ENCODE measurements around the gene DAB2.
A peak's percentile ranks its signal among the peaks of the same experiment; 100 is the strongest.

DAB2 gene

DNA sequence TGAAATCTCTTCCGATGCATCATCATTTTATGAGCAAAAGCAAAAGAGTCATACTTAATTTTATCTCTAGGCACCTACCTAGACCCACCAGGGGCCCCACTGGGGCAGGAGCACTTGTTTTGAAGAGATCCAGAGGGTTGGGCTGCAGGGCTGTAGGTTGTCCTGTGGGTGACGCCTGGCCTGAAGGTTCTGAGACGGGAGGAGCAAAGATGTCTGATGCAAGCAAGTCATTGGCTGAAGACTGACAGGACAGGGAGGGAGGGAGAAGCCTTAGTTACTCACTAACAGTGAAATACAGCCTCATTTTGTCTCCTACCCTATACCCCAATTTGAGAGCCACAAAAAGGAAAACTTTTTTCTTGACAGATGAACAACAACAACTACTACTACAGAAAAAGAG is 43.4 kb downstream of the DAB2 start:
- no peak for DNase-seq

DNA sequence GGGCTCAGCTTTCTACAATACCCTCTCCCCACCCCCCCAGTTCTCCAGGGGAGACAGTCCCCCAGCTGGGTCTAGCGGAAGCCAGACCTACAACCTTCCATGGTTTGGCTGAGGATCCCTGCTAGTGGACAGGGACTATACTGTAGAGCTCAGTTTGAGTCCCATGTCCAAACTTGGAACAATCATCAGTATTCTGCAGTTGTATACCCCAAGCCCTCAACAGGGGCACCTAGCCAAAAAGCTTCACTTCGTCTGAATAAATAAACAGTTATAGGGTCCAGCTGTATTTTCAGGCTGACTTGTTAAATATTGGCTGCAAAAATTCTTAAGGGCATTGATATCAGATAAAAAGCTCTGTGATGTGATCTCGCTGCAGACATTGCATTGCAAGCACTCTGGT is 45.1 kb downstream of the DAB2 start:
- no peak for DNase-seq

DNA sequence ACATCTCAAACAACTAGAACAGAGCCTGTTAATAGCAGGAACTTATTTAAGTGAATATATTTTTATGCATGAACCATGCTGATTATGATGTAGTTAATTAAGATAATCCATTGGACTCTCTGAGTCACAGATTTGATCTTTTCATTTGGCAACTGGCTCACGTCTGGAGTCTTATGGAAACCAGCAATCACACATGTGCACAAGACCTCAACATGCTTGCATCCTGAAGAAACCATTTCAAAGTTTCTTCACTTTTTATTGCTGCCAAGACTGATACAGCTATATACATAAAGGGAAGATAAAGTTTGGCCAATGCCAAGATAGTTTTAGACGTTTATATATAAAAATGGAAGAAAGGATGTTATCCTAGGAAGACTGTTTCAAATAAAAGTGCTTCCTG is 47.2 kb downstream of the DAB2 start:
- no peak for DNase-seq

DNA sequence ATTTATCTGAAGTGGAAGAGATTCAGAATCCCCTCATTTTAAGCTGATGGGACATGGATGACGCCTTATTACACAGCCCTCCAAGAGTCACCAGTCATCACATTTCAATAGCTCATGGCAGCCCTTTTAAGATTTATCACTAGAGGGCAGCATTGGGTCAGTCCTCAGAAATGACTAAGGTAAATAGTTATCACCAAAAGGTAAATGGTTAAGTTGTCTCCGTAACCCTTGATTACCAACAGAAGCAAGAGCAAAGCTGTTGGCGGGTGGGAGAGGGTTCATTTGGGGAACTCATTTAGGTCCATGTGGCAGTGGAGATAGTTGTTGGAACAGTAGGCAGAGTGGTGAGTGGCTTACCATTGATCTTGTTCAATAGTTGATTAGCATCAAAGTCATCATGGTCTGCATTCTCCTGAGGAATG is 48.5 kb downstream of the DAB2 start:
- DNase-seq = peak; percentile 60 to 71 (median 65)

DNA sequence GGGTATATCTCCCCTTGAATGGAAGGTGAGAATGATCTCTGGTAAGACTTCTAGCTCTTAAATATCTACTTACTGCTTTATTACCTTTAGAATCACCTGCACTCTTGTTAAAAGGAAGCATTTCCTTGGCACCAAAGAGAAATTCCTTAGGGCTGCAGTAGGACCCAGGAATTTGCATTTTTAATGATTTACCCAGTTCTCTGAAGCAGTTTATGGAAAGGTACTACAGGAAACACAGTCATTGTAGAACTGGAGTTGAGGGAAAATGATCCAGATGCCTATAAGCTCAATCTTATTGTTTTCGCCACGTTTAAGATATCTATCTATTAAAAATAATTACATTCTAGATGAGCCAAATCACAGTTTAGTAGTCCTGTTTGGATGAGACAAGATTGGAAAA is 51.0 kb downstream of the DAB2 start:
- DNase-seq = peak in 1 of 4 experiments; percentile 0

DNA sequence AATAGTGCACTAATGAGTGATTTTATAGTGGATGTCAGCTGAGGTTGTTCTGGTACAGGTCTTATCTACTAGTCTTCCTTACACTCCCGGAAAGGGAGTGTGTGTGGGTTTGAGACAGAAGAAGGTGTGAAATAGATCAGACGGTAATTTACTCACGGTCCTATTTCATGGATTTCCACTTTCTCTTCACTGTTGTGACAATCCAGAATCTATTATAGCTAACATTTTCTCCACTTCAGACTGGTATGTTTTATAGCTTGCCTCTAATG is 53.5 kb downstream of the DAB2 start:
- no peak for DNase-seq

DNA sequence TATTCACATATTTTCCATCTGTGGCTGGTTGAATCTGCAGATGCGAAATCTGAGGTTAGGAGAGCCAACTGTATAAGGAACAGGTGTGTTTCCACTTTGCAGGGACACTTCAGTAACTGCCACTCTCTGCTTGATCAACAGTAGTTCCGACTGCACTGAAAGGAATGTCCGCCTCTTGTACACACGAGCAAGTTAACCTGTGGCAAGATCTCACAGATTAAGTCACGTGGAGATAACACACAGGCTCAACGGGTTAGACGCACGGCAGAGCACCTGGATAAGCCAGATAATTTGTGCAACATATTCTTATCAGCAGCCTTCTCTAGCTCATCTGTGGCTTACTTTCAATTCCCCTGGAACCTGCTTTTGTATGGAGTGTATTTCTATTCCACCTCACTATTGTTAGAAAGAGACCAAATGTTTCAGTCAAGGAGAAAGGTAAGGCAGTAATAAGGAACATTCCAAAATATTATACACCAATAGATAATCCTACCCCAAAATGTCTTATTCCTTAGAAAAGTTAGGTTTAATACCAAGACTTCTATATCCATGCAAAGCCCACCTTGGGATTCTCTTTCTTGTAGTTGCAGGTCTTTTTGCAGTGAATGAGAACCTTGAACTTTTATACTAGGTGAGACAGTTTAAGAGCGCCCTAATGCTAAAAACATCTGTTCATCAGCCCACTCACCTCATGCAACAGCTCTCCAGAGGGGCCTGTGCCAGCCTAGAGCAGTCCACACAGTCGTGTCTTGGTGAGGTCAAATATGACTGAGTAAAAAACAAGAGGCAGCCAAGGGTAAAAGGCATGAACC is 54.0 kb downstream of the DAB2 start:
- DNase-seq = peak in 1 of 4 experiments; percentile 12

DNA sequence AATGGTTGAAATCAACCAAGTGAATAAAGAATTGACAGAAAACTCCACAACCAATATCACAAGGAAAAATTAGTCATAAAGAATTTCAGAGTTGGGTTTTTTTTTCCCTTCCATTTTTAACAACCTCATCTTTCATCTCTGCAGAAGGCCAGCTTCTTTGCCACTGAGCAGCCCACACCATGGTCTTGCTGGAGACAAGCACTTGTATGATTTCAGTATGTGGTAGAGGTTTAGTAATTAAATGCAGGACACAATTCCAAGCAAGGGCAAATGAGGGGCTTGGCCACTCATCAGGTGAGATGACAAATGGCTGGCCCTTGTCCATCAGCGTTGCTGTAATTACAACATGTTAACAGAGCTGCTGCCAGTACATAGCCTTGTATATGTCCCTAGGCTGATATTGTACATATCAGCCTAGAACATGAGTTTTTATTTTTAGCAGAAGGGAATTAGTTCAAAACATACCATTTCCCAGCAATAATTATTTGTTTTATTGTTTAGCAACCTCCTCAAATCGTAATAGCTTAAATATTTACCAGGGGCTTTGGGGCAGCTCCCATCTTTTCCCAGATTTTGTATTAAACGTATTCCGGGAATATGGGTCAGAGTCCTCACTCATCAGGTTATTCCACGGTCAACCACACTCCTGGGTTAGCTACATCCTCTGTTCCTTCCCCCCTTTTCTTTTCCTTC is 55.5 kb downstream of the DAB2 start:
- DNase-seq = peak in 1 of 4 experiments; percentile 20

DNA sequence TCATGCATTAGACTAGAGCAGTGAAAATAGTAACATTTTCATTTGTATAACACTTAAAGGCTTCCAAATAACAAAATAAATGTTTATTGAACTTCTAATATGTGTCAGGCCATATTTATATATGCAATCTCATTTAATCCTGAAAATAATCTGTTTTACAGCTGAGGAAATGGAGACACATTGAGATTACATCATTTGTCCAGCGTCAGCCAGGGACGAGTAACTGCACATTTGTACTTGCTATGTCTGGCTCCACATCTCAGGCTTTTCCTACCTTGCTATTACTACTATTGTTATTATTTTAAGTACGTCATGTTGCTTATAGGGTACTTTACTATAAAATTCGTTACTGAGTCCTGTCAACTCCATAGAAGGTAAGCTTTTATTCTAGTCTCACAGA is 56.7 kb downstream of the DAB2 start:
- DNase-seq = peak in 1 of 4 experiments; percentile 34

DNA sequence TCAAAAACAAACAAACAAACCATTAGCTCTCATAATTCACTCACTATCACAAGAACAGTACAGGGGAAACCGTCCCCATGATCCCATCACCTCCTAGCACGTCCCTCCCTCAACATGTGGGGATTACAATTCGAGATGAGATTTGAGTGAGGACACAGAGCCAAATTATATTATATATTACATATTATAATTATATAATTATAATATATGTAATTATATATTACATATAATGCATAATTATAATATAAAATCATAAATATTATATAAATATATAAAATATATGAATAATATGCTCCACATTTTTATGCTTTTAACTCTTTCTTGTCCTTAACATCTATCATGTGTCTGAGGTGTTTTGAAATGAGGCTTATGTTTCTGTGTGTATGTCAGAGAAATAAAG is 57.1 kb downstream of the DAB2 start:
- DNase-seq = peak in 1 of 4 experiments; percentile 20

DNA sequence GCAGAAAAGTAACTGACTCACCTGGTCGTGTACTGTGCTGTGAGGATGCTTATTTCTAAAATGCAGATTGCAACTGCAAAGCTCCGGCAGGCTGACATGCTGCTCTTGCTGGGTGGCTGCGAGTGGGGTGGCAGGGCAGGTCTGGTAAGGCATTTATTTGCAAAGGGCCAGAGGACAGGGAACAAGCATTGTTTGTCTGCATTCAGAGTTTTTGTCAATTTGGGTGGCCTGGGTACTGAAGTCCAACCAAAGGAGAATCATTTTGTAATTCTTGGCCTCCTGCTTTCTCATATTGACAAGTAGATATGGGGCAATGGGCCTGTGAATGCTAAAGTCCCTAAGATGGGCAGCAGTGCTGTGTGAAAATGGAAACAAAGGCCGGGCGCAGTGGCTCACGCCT is 60.4 kb downstream of the DAB2 start, which contains the start of gene C9:
Gene C9 (minus strand): TSS at position 129 of the 400 bp plus-strand sequence. CDS start 31 bp downstream, at position 98.
- DNase-seq = peak in 1 of 4 experiments; percentile 25

DNA sequence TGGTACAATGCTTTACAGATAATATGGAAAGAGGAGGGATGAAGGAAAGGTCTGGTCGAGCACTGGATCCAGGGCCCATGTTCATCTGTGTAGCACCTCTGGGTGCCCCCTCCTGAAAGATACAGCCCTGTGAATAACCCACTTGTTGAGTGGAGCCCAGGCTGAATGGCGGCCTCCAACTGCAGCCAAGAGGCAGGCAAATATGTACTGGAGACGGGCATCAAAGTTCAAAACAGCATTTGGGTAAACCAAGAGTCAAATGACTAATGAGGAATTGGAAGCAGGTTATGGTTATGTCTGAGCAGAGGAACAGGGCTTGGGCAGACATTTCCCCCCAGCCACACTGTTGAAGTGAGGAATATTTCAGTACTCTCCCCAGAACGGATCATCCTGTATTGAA is 61.6 kb downstream of the DAB2 start:
- no peak for DNase-seq

DNA sequence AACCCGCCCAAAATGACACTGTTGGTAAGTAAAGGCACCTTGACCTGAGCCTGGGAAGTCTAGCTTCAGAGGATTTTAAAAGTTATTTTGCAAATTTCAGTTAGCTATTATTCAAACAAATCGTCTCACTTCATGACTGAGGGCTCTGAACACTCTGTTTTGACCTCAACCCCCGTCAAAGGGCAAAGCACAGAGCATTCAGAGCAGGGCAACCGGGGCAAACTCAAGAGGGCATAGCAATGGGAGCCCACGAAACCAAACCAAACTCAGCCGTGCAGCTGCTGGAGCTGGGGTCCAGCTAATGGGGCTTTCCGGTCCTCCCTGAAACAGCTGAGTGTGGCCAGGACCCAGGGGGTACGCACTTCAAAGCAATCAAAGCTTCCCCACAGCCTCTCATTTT is 62.1 kb downstream of the DAB2 start:
- peak in 1 of 4 experiments; percentile 12 for DNase-seq

DNA sequence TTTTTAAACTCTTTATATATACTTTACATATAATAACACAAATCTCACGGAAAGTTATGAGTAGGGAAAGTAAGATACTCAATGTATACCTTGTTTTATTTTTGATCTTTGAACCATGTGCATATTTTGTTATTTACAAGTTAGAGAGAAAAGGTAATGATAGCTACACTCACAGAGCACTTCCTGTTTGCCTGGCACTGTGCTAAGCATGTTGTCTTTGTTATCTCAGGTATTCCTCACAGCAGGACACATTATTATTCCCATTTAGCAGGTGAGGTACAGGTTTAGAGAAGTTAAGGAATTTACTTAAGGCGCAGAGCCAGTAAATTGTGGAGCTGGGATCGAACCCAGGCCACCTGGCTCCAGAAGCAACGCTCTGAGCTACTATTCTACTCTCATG is 63.5 kb downstream of the DAB2 start:
- DNase-seq = peak in 1 of 4 experiments; percentile 1

DNA sequence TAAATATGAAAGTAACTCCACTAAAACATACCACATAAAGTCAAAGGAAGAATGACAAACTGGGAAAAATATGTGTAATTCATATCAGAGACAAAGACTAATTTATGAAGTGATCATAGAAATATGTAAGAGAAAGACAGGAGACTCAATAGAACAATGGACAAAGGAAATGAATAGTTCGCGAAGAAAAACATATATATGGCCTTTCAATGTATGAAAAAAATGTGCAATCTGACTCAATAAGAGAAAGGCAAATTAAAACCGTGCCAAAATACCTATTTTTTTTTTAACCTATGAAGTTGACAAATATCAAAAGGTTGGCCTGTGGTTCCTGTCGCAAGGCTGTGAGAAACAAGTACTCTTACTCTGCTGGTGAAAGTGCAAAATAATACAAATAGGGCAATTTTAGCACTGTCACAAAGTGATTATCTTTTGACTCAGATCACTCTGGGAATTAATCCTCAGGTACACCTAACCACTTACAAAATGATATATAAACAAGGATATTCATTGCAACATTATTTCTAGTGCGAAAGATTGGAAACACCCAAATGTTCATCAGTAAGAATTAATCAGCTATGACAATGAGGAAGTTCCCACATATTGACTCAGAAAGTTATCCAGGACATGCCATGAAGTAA is 64.2 kb downstream of the DAB2 start:
- DNase-seq = peak in 1 of 4 experiments; percentile 5

DNA sequence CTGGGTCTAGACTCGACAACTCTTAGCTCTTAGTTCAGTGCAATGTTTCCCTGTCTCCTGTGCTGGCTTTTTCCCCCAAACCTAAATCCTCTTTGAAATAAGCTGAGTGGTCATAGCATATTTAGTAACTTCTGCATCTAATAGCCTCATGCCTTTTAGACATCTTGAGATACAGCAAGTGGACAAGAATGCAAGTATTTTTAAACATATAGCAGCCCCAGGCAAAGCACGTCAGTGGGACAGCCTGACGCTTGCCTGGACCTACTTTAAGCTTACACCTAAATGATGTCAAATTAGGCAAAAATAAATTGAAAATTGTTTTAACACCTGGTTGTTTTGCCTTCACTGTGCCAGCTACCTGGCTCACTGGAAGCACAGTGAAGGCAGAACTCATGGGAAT is 68.5 kb downstream of the DAB2 start:
- no peak for DNase-seq

DNA sequence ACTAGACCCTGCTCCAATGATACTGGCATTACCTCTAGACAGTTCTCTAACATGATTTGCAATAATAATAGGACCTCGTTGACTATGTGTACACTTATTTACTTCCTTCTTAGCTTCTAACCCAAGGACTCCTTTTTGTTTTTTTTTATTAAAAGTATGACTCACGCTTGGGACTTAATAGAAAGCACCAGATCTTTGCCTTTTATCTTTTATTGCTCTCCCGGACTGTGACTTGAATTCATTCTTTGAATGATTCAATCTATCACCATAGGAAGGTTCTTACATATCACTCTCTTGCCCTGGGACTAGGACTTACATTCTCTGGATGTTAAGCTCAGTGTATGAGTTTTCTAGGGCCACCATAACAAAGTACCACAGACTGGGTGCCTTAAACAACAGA is 69.5 kb downstream of the DAB2 start:
- no peak for DNase-seq

DNA sequence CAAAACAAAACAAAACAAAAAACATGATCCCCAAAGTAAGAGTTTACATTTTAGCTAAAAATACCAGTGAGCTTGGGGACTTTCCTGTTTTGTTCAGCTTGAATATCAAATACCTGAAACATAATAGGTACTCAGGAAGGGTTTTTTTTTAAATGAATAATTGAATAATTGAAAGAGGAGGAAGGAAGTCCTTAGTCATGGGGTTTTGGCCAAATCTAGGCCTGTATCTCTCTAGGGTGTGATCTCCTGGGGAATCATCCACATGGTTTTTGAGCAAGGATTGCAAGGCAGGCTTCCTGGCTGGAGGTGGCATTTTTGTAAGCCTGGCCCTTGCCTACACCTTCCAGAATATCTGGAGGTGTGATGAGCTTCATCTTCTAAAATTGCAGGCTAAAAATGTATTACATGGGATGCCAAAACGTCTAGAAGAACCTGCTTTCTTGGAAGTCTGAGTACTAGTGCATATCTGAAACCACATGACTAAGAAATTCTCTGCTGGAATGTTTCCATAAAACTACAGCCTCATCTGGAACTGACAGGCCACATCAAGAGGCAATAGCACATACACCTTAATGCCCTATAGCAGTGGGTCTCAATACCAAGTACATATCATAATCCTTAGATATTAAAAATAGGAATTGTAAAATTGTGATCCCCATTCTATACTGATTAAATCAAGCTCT is 70.9 kb downstream of the DAB2 start:
- no peak for DNase-seq

DNA sequence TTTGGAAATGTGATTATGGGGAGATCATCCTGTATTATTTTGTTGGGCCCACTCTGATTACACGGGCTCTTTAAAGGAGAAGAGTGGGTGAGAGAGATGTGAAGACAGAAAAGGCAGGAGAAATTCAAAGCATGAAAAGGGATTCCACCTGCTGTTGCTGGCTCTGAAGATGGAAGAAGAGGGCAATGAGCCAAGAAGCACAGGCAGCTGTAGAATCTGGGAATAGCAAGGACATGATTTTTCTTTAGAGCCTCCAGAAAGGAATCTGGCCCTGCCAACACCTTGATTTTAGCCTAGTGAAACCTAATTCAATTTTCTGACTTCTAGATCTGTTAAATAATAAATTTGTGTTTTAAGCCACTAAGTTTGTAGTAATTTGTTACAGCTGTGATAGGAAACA is 71.8 kb downstream of the DAB2 start:
- no peak for DNase-seq

DNA sequence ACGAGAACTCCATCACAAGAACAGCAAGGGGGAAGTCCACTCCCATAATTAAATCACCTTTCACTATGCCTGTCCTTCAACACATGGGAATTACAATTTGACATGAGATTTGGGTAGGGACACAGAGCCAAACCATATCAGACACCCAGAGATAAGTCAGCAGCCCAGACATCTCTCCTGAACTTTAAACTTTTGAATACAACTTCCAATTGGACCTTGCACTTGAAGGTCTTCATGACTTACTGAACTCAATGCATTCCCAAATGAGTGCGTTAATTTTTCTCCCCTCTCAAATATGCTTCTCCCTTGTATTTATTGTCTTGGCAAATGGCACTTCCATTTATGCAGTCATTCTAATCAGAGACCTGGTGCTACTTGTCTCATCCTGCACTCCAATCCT is 72.6 kb downstream of the DAB2 start:
- DNase-seq = no peak

DNA sequence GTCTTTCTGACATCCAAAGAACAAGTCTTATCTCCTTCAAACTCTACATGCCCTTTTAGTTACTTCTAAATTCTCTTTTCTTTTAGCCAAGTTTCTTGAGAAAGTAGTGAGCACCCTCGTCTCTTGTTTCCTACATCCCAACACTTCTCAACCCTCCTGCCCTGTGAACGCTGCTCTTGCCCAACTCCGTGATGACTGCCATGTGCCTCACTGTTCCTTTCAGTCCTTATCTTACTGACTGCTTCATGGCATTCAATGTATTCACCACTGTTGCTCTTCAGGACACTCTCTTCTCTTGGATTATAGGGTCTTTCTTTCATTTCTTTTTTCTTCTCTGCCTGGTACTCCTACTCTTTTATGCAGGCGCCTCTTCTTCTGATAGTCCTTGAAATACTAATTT is 75.3 kb downstream of the DAB2 start:
- DNase-seq = no peak

DNA sequence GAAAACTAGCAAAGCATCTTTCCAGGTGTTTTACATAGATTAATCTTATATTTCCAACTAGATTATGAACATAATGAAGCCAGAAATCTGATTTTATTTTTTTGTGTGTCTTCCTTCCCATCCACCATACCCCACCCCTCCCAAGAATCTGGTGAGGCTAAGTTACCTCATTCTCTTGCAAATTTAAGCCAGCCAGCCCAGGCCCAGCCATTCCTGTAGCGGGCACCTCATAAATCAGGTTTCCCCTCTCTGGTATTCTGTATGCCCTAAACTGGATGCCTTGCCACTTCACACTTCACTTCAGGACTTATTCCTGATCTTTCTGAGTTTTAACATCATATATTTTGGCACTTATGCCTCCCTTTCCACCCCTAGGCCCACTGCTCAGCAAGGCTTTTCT is 82.3 kb downstream of the DAB2 start:
- no peak for DNase-seq

DNA sequence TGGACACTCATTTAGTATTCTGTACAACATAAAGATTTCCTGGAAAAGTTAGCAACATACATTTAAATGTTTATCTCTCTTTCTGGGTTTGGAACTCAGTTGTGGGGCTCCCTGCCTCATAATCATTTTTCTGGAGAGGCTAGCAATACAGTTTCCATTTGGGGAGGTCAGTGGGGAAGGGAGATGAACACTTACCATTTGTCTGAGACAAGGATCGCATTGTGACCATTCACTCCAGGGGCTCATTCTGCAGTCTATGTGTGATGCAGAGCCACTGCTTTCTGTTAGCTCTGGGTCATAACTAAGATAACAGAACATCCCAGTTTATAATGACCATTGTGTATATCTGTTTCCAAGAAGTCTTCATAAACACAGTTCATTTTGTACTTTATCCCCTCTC is 82.9 kb downstream of the DAB2 start:
- DNase-seq = no peak
